ENCODE results near the gene ZNF471. TPM values are rescaled to one million over a fixed set of nuclear protein-coding genes. Genes with fewer than 3 reads are reported as not detected.

ZNF471 gene
- total RNA-seq, 4 donors from 2014 or later = 2.2 to 8.1 (median 3.9) TPM

GRCh38 chr19:56572589-56572988 lies 64.9 kb downstream of the ZNF471 start:
- H3K36me3 ChIP-seq = peaks cover 72% of the 10 kb centered on the region
- no peak overlapping the region for H3K27ac ChIP-seq
- TF ChIP-seq EP300 (IDR thresholded peaks at IDR 0.05) (no peak), POLR2AphosphoS5 (IDR thresholded peaks at IDR 0.05) (no peak), CTCF (IDR thresholded peaks at IDR 0.05) (no peak), POLR2A (IDR thresholded peaks at IDR 0.05) (no peak)
- DNase-seq (ENCODE audit: low spot score in 2 of 2) = no peak
- H3K9me3 ChIP-seq = peaks cover 49% of the 10 kb centered on the region
- 48% methylated on average over 2 of the region's 2 CpGs for WGBS
- peaks cover 7% of the 10 kb centered on the region for H3K4me1 ChIP-seq
- H3K4me3 ChIP-seq = no peak overlapping the region
- no peaks in the 10 kb centered on the region for H3K27me3 ChIP-seq

- Histone ChIP-seq H3K27ac (no peak overlapping the region), H3K4me3 (no peak overlapping the region), H3K36me3 (peaks cover 72% of the 10 kb centered on the region), H3K9me3 (peaks cover 62% of the 10 kb centered on the region), H3K27me3 (no peaks in the 10 kb centered on the region), H3K4me1 (no peaks in the 10 kb centered on the region)
- no peak for TF ChIP-seq POLR2AphosphoS5 (IDR thresholded peaks at IDR 0.05)
- TF ChIP-seq CTCF (IDR thresholded peaks at IDR 0.05) = no peak
- TF ChIP-seq POLR2A (IDR thresholded peaks at IDR 0.05) = no peak
- DNase-seq (ENCODE audit: low spot score in 2 of 2) = no peak
- WGBS = 97% methylated on average over 3 of the region's 3 CpGs
Observed at GRCh38 chr19:56573914-56574313, 66.3 kb downstream of the ZNF471 start.

GRCh38 chr19:56577719-56578602 lies 70.3 kb downstream of the ZNF471 start:
- DNase-seq (ENCODE audit: low spot score in 2 of 2) = no peak
- Histone ChIP-seq H3K27ac (no peak overlapping the region), H3K4me3 (no peak overlapping the region), H3K4me1 (no peaks in the 10 kb centered on the region), H3K9me3 (peaks cover 86% of the 10 kb centered on the region), H3K27me3 (no peaks in the 10 kb centered on the region), H3K36me3 (peaks cover 40% of the 10 kb centered on the region)
- TF ChIP-seq CTCF (IDR thresholded peaks at IDR 0.05) = no peak
- TF ChIP-seq POLR2AphosphoS5 (IDR thresholded peaks at IDR 0.05) = no peak
- no peak for TF ChIP-seq EP300 (IDR thresholded peaks at IDR 0.05)
- TF ChIP-seq POLR2A (IDR thresholded peaks at IDR 0.05) = no peak
- WGBS = 97% methylated on average over 11 of the region's 11 CpGs

Other genes with a start within 250 kb of the ZNF471 start
- gene EDDM13, start 235.1 kb upstream of the ZNF471 start, total RNA-seq = 10 to 100 TPM in 2 of 4 donors, 1 to 10 TPM in 2; 6.0 to 25.8 (median 11.4) TPM
- 1 to 10 TPM; 4.7 to 7.9 (median 7.1) TPM for gene ZSCAN5A, start 193.0 kb upstream of the ZNF471 start, total RNA-seq
- gene ZNF582, start 114.3 kb upstream of the ZNF471 start, total RNA-seq = 1 to 10 TPM; 2.6 to 5.2 (median 3.1) TPM
- 1 to 10 TPM; 1.5 to 3.2 (median 2.3) TPM for gene ZNF583, start 103.5 kb upstream of the ZNF471 start, total RNA-seq
- gene ZNF667, start 30.5 kb upstream of the ZNF471 start, total RNA-seq = 1 to 10 TPM; 2.5 to 6.3 (median 5.0) TPM
- gene ZFP28, start 31.1 kb downstream of the ZNF471 start, total RNA-seq = 10 to 100 TPM in 1 of 4 donors, 1 to 10 TPM in 3; 3.3 to 15.2 (median 5.0) TPM
- 1 to 10 TPM; 1.0 to 3.4 (median 1.5) TPM for gene ZNF470, start 59.6 kb downstream of the ZNF471 start, total RNA-seq
- gene ZNF71, start 87.4 kb downstream of the ZNF471 start, total RNA-seq = 10 to 100 TPM in 1 of 4 donors, 1 to 10 TPM in 3; 5.0 to 15.9 (median 7.5) TPM
- 1 to 10 TPM in 1 of 4 donors, not detected in 3; 1.8 TPM for gene SMIM17, start 135.3 kb downstream of the ZNF471 start, total RNA-seq
- gene ZNF835, start 163.9 kb downstream of the ZNF471 start, total RNA-seq = 1 to 10 TPM in 3 of 4 donors, under 1 TPM in 1; 0.34 to 2.0 (median 1.5) TPM